Measurements from ENCODE around the gene OR2AT4.
"Not testable (repeated sequence)": the region's sequence is repeated elsewhere in the genome, so short reads cannot be mapped to it uniquely, and the experiment has no call there.

Gene OR2AT4

GRCh38 chr11:75063741-75064314 is 32.8 kb downstream of the OR2AT4 start:
- FAIRE-seq = no peak

- no peak for FAIRE-seq
These were observed 37.4 kb downstream of the OR2AT4 start for GRCh38 chr11:75059299-75059698.

GRCh38 chr11:75056814-75057213 is 39.9 kb downstream of the OR2AT4 start:
- FAIRE-seq = no peak

- FAIRE-seq = no peak
These were observed 41.2 kb downstream of the OR2AT4 start for GRCh38 chr11:75055511-75055910.

- no peak for FAIRE-seq
These were observed 44.2 kb downstream of the OR2AT4 start for GRCh38 chr11:75052457-75052856.

GRCh38 chr11:75051043-75051442 is 45.6 kb downstream of the OR2AT4 start:
- FAIRE-seq = no peak

- FAIRE-seq = no peak
These were observed 46.2 kb downstream of the OR2AT4 start for GRCh38 chr11:75050516-75050915.

GRCh38 chr11:75049501-75050266 is 47.0 kb downstream of the OR2AT4 start:
- FAIRE-seq = not testable (repeated sequence)

- no peak for FAIRE-seq
These were observed 49.5 kb downstream of the OR2AT4 start for GRCh38 chr11:75047191-75047590.

GRCh38 chr11:75046668-75047067 is 50.0 kb downstream of the OR2AT4 start:
- not testable (repeated sequence) for FAIRE-seq

- not testable (repeated sequence) for FAIRE-seq
These were observed 52.1 kb downstream of the OR2AT4 start for GRCh38 chr11:75044381-75045170.

GRCh38 chr11:75041821-75042220 is 54.9 kb downstream of the OR2AT4 start:
- not testable (repeated sequence) for FAIRE-seq

GRCh38 chr11:75041263-75041662 is 55.4 kb downstream of the OR2AT4 start:
- no peak for FAIRE-seq

GRCh38 chr11:75040167-75040770 is 56.4 kb downstream of the OR2AT4 start:
- no peak for FAIRE-seq

GRCh38 chr11:75035911-75036565 is 60.6 kb downstream of the OR2AT4 start:
- FAIRE-seq = no peak

- FAIRE-seq = no peak
These were observed 61.4 kb downstream of the OR2AT4 start for GRCh38 chr11:75035256-75035655.

GRCh38 chr11:75033916-75034315 is 62.8 kb downstream of the OR2AT4 start:
- FAIRE-seq = no peak

GRCh38 chr11:75032550-75032935 is 64.1 kb downstream of the OR2AT4 start:
- FAIRE-seq = no peak

GRCh38 chr11:75031771-75032549 is 64.7 kb downstream of the OR2AT4 start:
- FAIRE-seq = no peak

Data from A204.1 (cell line).